ENCODE data around the gene BRINP1. TPM values are rescaled to one million over a fixed set of nuclear protein-coding genes. Genes with fewer than 3 reads are reported as not detected.

The BRINP1 gene
- total RNA-seq, 1 donor, result 17.0 TPM

DNA sequence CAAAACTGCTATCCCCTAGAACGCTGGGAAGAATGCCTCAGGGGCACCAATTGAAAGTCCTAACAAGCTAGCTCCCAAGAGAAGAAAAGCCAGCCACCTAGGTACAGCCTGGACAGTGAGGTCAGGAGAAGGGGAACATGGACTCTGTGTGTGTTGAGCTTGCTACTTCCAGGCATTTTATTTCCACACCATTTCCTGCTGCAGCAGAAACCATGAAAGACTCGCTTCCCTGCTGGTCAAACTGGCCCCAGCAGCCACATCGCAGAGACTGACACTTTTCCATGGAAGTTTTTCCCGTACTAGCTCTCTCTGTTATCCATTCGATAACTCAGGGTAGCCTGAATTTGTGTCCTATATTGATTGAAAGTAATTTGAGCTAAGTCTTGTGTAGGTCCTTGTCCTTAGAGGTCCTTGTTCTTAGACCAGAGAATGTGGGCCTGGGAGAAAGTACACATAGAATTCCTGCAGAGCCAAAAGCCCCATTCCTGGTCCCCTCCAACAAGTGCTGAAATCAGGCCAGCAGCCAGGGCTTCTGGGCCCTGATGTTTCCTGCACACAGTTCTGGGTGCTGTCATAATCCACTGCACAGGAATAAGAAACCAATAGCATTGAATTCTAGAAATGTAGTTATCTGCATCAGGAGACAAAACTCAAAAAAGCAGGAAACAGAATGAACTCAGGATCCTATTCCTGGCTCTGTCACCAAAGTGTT is 96.6 kb downstream of the BRINP1 start:
- H3K27ac ChIP-seq (ENCODE audit: low read depth, low read length), result no peak overlapping the region
- no peaks in the 10 kb centered on the region for H3K36me3 ChIP-seq (ENCODE audit: insufficient read depth, low read length)
- H3K4me1 ChIP-seq (ENCODE audit: insufficient read depth, low read length), result no peaks in the 10 kb centered on the region
- no peak overlapping the region for H2AFZ ChIP-seq (ENCODE audit: low read length)
- TF ChIP-seq, protein P1, sequence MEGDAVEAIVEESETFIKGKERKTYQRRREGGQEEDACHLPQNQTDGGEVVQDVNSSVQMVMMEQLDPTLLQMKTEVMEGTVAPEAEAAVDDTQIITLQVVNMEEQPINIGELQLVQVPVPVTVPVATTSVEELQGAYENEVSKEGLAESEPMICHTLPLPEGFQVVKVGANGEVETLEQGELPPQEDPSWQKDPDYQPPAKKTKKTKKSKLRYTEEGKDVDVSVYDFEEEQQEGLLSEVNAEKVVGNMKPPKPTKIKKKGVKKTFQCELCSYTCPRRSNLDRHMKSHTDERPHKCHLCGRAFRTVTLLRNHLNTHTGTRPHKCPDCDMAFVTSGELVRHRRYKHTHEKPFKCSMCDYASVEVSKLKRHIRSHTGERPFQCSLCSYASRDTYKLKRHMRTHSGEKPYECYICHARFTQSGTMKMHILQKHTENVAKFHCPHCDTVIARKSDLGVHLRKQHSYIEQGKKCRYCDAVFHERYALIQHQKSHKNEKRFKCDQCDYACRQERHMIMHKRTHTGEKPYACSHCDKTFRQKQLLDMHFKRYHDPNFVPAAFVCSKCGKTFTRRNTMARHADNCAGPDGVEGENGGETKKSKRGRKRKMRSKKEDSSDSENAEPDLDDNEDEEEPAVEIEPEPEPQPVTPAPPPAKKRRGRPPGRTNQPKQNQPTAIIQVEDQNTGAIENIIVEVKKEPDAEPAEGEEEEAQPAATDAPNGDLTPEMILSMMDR (IDR thresholded peaks at IDR 0.05; ENCODE audit: extremely low read depth, low read depth, low read length), result no peak
- DNase-seq (ENCODE audit: insufficient read length, low spot score, missing footprints), result no peak
- no peak overlapping the region for H3K4me3 ChIP-seq (ENCODE audit: insufficient read depth, low read length)
- H3K9me3 ChIP-seq (ENCODE audit: low read depth, low read length), result no peaks in the 10 kb centered on the region
- H3K4me2 ChIP-seq (ENCODE audit: insufficient read depth, low read length), result no peak overlapping the region
- H3K27me3 ChIP-seq (ENCODE audit: insufficient read depth, low read length), result no peaks in the 10 kb centered on the region
- H3K79me2 ChIP-seq (ENCODE audit: insufficient read depth, low read length), result no peaks in the 10 kb centered on the region
- no peaks in the 10 kb centered on the region for H4K20me1 ChIP-seq (ENCODE audit: insufficient read depth, low read length)

- Histone ChIP-seq H3K79me2 (ENCODE audit: insufficient read depth, low read length) (no peaks in the 10 kb centered on the region), H3K27ac (ENCODE audit: low read depth, low read length) (no peak overlapping the region), H3K9me3 (ENCODE audit: low read depth, low read length) (no peaks in the 10 kb centered on the region), H3K4me3 (ENCODE audit: insufficient read depth, low read length) (no peak overlapping the region), H4K20me1 (ENCODE audit: insufficient read depth, low read length) (no peaks in the 10 kb centered on the region), H3K4me2 (ENCODE audit: insufficient read depth, low read length) (no peak overlapping the region), H3K27me3 (ENCODE audit: insufficient read depth, low read length) (no peaks in the 10 kb centered on the region), H3K4me1 (ENCODE audit: insufficient read depth, low read length) (no peaks in the 10 kb centered on the region), H3K36me3 (ENCODE audit: insufficient read depth, low read length) (no peaks in the 10 kb centered on the region), H2AFZ (ENCODE audit: low read length) (no peak overlapping the region)
- TF ChIP-seq, protein P1 (IDR thresholded peaks at IDR 0.05; ENCODE audit: extremely low read depth, low read depth, low read length), result no peak
- no peak for DNase-seq (ENCODE audit: insufficient read length, low spot score, missing footprints)
These were observed 100.2 kb downstream of the BRINP1 start for GRCh38 chr9:119268985-119269384.

- Histone ChIP-seq H3K4me3 (ENCODE audit: insufficient read depth, low read length) (no peak overlapping the region), H3K36me3 (ENCODE audit: insufficient read depth, low read length) (no peaks in the 10 kb centered on the region), H2AFZ (ENCODE audit: low read length) (no peak overlapping the region), H3K27me3 (ENCODE audit: insufficient read depth, low read length) (no peaks in the 10 kb centered on the region), H4K20me1 (ENCODE audit: insufficient read depth, low read length) (no peaks in the 10 kb centered on the region), H3K4me1 (ENCODE audit: insufficient read depth, low read length) (no peaks in the 10 kb centered on the region), H3K9me3 (ENCODE audit: low read depth, low read length) (no peaks in the 10 kb centered on the region), H3K27ac (ENCODE audit: low read depth, low read length) (no peak overlapping the region), H3K79me2 (ENCODE audit: insufficient read depth, low read length) (no peaks in the 10 kb centered on the region), H3K4me2 (ENCODE audit: insufficient read depth, low read length) (no peak overlapping the region)
- TF ChIP-seq, protein P1 (IDR thresholded peaks at IDR 0.05; ENCODE audit: extremely low read depth, low read depth, low read length), result no peak
- DNase-seq (ENCODE audit: insufficient read length, low spot score, missing footprints), result no peak
These were observed 105.1 kb downstream of the BRINP1 start for GRCh38 chr9:119264165-119264564.

DNA sequence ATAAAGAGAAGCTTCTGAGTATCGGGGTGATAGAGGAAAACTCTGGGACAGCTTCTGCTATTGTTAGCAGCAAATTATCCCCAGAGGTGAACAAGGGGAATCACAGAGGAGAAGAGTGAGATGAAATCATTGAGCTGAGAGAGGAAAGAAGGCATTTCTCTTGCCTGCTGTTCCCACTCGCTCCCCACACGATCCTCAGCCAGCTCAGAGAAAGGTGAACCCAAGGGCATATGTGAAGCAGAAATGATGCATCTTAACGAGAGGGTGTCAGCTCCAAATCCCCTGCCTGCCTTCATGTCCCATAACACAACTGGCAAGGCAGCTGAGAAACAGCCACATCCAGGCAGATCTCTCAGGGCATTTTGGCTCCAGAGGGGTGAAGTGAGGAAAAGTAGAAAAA is 111.6 kb downstream of the BRINP1 start:
- TF ChIP-seq, protein P1 (IDR thresholded peaks at IDR 0.05; ENCODE audit: extremely low read depth, low read depth, low read length), result no peak
- Histone ChIP-seq H3K36me3 (ENCODE audit: insufficient read depth, low read length) (no peaks in the 10 kb centered on the region), H3K9me3 (ENCODE audit: low read depth, low read length) (no peaks in the 10 kb centered on the region)

More for the DNA sequence above, 111.6 kb downstream of the BRINP1 start:
- H3K27ac ChIP-seq (ENCODE audit: low read depth, low read length), result no peak overlapping the region
- H4K20me1 ChIP-seq (ENCODE audit: insufficient read depth, low read length), result no peaks in the 10 kb centered on the region
- no peaks in the 10 kb centered on the region for H3K4me1 ChIP-seq (ENCODE audit: insufficient read depth, low read length)
- no peak for DNase-seq (ENCODE audit: insufficient read length, low spot score, missing footprints)
- H2AFZ ChIP-seq (ENCODE audit: low read length), result no peak overlapping the region
- H3K4me3 ChIP-seq (ENCODE audit: insufficient read depth, low read length), result no peak overlapping the region
- no peak overlapping the region for H3K4me2 ChIP-seq (ENCODE audit: insufficient read depth, low read length)
- no peaks in the 10 kb centered on the region for H3K27me3 ChIP-seq (ENCODE audit: insufficient read depth, low read length)
- H3K79me2 ChIP-seq (ENCODE audit: insufficient read depth, low read length), result no peaks in the 10 kb centered on the region

Measured in osteoblast (primary cell).